LNCAP (cell line): ENCODE results near the gene LTC4S.

Source experiments
- TF ChIP-seq, protein P1 (sequence below): fragments of 450-650 bp; IDR thresholded peaks from 2 replicates; pipeline ENCODE4 v1.5.1; 2017; ENCODE audit warnings: mild to moderate bottlenecking

LTC4S gene

DNA sequence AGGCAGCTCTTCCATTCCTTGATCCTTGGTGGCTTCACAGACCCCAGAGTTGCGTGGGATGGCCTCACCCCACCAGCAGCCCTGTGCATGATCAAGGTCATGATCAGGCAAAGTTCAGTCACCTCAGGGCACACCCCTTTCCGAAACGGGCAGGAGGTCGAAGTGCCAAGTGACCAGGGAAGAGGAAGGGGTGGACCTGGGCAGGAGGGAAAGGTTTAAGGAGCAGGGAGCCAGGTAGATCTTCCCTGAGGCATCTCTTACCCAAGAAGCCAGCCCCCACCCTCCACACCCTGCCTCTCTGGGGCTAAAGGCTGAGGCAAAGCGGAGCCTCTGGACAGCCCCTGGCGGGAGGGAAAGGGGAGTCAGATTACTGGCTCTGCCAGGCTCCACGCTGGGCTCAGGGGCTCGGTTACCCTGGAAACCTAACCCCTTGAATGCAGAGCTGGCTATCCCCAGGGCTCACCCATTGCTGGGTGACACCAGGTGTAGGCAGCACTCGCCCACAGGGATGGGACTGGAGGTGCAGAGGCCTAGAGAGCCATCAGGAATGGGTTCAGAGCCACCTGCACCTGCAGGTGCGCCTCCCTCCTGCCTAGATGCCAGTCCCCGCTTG, 9.3 kb downstream of the LTC4S start:
- TF ChIP-seq, protein P1, sequence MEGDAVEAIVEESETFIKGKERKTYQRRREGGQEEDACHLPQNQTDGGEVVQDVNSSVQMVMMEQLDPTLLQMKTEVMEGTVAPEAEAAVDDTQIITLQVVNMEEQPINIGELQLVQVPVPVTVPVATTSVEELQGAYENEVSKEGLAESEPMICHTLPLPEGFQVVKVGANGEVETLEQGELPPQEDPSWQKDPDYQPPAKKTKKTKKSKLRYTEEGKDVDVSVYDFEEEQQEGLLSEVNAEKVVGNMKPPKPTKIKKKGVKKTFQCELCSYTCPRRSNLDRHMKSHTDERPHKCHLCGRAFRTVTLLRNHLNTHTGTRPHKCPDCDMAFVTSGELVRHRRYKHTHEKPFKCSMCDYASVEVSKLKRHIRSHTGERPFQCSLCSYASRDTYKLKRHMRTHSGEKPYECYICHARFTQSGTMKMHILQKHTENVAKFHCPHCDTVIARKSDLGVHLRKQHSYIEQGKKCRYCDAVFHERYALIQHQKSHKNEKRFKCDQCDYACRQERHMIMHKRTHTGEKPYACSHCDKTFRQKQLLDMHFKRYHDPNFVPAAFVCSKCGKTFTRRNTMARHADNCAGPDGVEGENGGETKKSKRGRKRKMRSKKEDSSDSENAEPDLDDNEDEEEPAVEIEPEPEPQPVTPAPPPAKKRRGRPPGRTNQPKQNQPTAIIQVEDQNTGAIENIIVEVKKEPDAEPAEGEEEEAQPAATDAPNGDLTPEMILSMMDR = no peak

DNA sequence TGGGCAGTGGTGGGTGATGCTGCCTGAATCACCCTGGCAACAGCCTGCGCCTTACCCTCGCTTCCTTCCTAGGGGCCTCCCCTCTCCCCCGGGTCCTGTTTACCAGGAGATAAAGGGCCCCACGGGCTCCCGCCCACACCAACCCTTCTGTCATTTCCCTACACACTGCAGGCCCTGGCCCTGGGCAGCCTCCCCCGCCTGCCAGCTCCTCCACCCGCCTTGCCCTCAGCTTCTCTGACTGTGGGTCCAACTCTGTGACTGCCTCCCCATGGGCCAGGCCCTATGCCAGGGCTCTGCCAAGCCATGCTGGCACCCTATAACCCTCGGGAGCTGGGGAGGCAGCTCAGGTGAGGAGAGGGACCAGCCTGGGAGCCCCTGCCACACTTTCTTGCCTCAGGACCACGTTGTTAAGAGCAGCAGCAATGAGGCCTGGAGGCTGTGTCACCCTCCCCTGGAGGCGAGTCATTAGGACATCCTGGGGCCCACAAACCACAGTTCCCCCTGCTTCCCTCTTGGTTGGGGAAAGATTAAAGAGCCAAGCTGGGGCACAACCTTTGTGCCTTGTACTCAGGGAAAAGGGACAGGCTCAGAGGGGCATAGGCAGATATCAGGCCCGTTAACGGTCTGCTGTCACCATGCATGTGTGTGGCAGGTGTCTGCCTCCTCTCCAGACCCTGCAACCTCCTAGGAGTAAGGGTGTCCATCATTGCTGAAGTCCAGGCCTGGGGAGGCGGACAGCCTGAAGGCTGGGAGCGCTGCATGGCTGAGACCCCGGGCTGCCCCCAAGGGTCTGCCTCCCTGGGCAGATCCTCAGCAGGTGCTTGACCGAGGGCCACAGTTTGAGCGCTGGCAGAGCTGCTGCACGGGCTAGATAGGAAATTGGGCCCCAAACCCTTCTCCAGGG, 10.1 kb downstream of the LTC4S start:
- TF ChIP-seq, protein P1 = no peak

DNA sequence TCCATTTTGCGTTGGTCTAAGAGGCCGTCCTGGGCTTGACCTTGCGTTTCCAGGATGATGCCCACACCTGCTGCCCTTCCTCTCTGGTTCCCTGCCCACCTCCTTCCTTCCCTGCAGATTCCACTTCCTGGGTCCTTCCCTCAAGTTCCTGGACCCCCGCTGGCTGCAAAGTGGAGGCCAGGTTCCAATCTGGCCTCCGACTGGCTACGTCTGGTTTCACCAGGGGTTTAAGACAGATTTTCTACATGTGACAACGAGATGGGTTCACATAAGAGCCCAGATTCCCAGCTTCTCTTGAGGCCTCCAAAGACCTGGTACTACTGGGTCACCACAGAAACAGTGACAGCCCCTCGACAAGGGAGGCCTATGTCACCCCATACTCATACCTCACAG, 10.8 kb downstream of the LTC4S start:
- TF ChIP-seq, protein P1 = no peak

DNA sequence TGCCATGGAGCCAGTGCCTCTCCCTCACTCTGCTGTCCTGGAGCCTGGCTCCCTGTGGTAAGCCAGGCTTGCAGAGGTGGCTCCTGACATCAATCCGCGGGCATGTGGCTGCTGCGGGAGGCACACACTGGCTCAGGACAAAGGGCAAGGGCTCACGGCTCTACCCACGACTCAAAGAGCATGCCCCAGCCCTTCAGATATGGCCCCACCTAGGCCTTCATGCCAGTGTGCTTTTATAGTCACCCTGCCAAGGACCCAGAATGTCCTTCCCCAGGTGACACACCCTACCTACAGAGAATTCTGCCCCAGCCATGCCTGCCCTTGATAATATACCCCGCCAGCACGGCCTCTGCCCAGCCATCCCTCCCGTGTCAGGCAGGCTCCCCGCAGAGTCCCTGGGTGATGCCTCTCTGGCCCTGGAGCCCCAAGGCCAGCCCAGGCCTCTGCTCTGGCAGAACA, 11.3 kb downstream of the LTC4S start:
- TF ChIP-seq, protein P1 = no peak

DNA sequence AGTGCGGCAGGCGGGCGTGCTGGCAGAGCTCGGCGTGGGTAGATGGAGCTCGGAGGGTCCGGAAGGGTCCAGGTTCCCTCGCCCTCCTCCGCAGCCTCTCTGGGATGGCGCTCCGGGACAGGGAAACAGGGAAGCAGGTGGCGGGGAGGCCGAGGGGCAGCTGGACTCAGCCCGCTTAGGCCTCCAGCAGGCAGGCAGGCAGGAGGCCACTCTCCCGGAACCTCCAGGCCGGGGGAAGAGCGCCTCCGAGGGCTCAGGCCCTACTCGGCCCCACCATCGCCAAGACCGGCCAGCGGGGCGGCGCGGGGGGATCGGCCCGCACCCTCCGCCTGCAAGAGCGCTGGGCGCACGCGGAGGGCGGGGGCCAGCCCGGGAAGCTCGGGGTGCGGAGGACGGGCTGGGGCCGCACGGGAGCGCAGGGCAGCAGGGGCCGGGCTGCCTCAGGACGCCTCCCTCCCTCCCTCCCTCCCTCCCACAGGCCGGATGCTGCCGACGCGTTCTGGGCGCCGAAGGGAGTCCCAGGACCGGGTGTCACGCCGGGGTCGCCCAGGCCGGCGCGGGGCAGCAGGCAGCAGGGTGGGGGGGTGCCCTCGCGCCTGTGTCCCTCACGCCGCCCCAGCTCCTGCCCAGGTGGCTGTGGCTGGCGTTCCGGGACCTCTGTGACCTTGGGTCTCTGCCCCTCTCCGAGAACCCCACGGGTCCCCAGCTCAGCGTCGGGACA, 11.9 kb downstream of the LTC4S start:
- TF ChIP-seq, protein P1 = no peak

DNA sequence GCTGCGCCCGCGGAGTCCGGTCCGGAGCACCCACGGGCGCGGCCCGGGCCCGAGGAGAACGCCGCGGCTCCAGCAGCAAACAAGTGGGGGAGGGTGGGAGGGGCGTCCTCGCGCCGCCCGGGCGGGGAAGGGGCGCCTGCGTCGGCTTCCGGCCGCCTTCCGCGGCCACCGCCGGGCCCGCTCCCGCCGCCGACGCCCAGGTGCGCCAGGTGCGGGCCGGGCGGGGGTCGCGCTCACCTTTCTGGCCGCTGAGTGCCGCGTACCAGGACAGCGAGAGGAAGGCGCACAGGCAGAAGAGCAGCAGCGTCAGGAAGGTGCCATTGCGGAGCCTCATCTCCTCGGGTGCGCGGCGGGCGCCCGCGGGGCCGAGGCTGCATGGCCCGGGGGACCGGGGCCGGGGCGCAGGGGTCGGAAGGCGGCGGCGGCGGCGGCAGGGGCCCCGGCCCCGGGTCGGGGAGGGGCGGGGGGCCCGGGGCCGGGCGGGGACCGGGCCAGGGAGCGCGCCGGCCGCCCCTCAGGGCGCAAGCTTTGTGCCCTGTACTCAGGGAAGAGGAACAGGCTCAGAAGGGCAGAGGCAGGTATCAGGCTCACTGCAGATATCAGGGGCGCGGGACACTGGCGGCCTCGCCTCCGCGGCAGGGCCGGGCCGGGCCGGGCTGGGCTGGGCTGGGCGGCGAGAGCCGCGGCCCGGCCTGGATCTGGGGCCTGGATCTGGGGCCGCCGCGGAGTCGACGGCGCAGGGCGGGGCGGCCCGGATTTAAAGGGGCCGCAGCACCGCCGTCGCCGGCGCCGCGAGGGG, 12.7 kb downstream of the LTC4S start, which contains the start of gene MGAT4B:
Gene MGAT4B, minus strand, starts transcription at position 617 of the 799 bp plus-strand sequence. Its CDS starts 283 bp downstream, at position 334.
- TF ChIP-seq, protein P1 = no peak
